GM23248 (cell line): ENCODE measurements around the gene ITGB7. TPM values are rescaled to one million over a fixed set of nuclear protein-coding genes. Genes with fewer than 3 reads are reported as not detected.

Experiments used
- DNase-seq: peaks from one replicate; pipeline ENCODE4 v3.0.0-alpha.2; 2015
- H2AFZ ChIP-seq: fragments of 200-600 bp; sonication (generic); 2 replicates; pipeline ENCODE4 v1.6.1; 2016; ENCODE audit warnings: antibody characterized with exemption
- H3F3A ChIP-seq: fragments of 200-600 bp; sonication (generic); 2 replicates; pipeline ENCODE4 v1.6.1; 2016; ENCODE audit warnings: mild to moderate bottlenecking, antibody characterized with exemption, mixed run types; ENCODE audit not compliant: insufficient read depth
- H3K27ac ChIP-seq: fragments of 200-600 bp; sonication (generic); 2 replicates; pipeline ENCODE4 v1.5.1; 2016; ENCODE audit warnings: mild to moderate bottlenecking
- H3K27me3 ChIP-seq: fragments of 200-600 bp; sonication (generic); replicated peaks from 2 replicates; pipeline ENCODE4 v1.6.1; 2016; ENCODE audit warnings: mild to moderate bottlenecking; ENCODE audit not compliant: insufficient read depth
- H3K36me3 ChIP-seq: fragments of 200-600 bp; sonication (generic); 2 replicates; pipeline ENCODE4 v1.6.1; 2016; ENCODE audit warnings: low read depth, mild to moderate bottlenecking
- H3K4me1 ChIP-seq: fragments of 200-600 bp; sonication (generic); 2 replicates; pipeline ENCODE4 v1.6.1; 2016; ENCODE audit warnings: mild to moderate bottlenecking; ENCODE audit not compliant: insufficient read depth
- H3K4me2 ChIP-seq: fragments of 200-600 bp; sonication (generic); one replicate; pipeline ENCODE4 v1.6.1; 2016; ENCODE audit warnings: mild to moderate bottlenecking; ENCODE audit not compliant: unreplicated experiment
- H3K4me3 ChIP-seq: fragments of 200-600 bp; sonication (generic); 2 replicates; pipeline ENCODE4 v1.5.1; 2016; ENCODE audit warnings: mild to moderate bottlenecking
- H3K79me2 ChIP-seq: fragments of 200-600 bp; sonication (generic); 2 replicates; pipeline ENCODE4 v1.6.1; 2016; ENCODE audit warnings: mild to moderate bottlenecking; ENCODE audit not compliant: insufficient read depth
- H3K9ac ChIP-seq: fragments of 200-600 bp; sonication (generic); 2 replicates; pipeline ENCODE4 v1.6.1; 2016; ENCODE audit warnings: mild to moderate bottlenecking
- H3K9me2 ChIP-seq: fragments of 200-600 bp; sonication (generic); 2 replicates; pipeline ENCODE4 v1.6.1; 2016; ENCODE audit warnings: mixed run types, mild to moderate bottlenecking, moderate library complexity; ENCODE audit not compliant: insufficient read depth
- H3K9me3 ChIP-seq: fragments of 200-600 bp; sonication (generic); one replicate; pipeline ENCODE4 v1.6.1; 2017; ENCODE audit warnings: low read depth
- H4K20me1 ChIP-seq: fragments of 200-600 bp; sonication (generic); 2 replicates; pipeline ENCODE4 v1.6.0; 2016; ENCODE audit not compliant: insufficient read depth
- EZH2 ChIP-seq: fragments of 200-600 bp; sonication (generic); IDR thresholded peaks from 2 replicates; pipeline ENCODE4 v1.6.1; 2018; ENCODE audit warnings: antibody characterized with exemption, mild to moderate bottlenecking; ENCODE audit not compliant: insufficient read depth, poor library complexity, severe bottlenecking
- EZH2phosphoT487 ChIP-seq: fragments of 200-600 bp; sonication (generic); IDR thresholded peaks from 2 replicates; pipeline ENCODE4 v1.6.1; 2018; ENCODE audit warnings: antibody characterized with exemption, moderate library complexity, mild to moderate bottlenecking, low read depth; ENCODE audit not compliant: insufficient read depth
- WGBS, 2 experiments: methylation state at CpG; one replicate each; pipeline ENCODE4 v1.1.6; 2015 to 2017; ENCODE audit warnings: low lambda C conversion rate in 2 of 2, low coverage in 1 of 2; ENCODE audit errors: missing lambda C conversion rate in 2 of 2; 5-methylcytosine and 5-hydroxymethylcytosine counted together
- in situ Hi-C: fragments of 300-500 bp; cut with MboI; formaldehyde crosslinking; loops from 2 replicates; pipeline ENCODE4 v1.15.0; 2020
- polyA plus RNA-seq: library from polyadenylated mRNA; unstranded; fragments of >200 nt; fragmentation: Nextera tagmentation; extraction: Ambion mirVana; gene quantifications from 2 replicates; pipeline ENCODE4 v1.2.1, GENCODE V29; 2016
- total RNA-seq: library from RNA; depleted of rRNA; stranded (reverse); fragments of >200 nt; shearing (Covaris generic); gene quantifications from 2 replicates; pipeline ENCODE4 v1.2.3, GENCODE V29; 2014; rRNA removed

The ITGB7 gene, protein sequence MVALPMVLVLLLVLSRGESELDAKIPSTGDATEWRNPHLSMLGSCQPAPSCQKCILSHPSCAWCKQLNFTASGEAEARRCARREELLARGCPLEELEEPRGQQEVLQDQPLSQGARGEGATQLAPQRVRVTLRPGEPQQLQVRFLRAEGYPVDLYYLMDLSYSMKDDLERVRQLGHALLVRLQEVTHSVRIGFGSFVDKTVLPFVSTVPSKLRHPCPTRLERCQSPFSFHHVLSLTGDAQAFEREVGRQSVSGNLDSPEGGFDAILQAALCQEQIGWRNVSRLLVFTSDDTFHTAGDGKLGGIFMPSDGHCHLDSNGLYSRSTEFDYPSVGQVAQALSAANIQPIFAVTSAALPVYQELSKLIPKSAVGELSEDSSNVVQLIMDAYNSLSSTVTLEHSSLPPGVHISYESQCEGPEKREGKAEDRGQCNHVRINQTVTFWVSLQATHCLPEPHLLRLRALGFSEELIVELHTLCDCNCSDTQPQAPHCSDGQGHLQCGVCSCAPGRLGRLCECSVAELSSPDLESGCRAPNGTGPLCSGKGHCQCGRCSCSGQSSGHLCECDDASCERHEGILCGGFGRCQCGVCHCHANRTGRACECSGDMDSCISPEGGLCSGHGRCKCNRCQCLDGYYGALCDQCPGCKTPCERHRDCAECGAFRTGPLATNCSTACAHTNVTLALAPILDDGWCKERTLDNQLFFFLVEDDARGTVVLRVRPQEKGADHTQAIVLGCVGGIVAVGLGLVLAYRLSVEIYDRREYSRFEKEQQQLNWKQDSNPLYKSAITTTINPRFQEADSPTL
- total RNA-seq = 1.4 and 2.4 TPM in 2 replicates
- 0.84 and 1.2 TPM in 2 replicates for polyA plus RNA-seq

DNA sequence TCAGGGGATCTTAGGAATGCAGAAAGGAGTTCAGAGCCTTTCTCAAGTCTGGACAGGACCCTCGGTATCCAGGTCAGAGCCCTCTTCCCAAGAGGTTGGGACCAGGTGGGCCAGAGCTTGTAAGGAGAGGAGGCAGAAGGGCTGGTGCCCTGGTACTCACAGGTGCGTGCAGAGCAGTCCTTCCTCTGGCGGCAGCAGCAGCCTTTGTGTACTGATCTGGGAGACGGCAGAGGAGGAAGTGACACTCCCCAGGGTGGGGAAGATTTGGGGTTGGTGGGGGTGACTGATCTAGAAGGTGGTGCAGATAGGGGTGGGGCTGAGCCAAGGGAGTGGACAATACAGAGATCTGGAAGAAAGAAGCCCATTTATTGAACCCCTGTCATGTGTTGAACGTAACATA lies at the start of gene ITGB7:
ITGB7 (minus strand) TSS at position 210 of the 400 bp plus-strand sequence. CDS start 6,808 bp downstream, outside the sequence.
- H3K79me2 ChIP-seq = no peaks in the 10 kb centered on the region
- no peaks in the 10 kb centered on the region for H3K9me2 ChIP-seq
- in situ Hi-C loops = no loop called here
- TF ChIP-seq EZH2 = no peak
- no peak for TF ChIP-seq EZH2phosphoT487
- H3K27me3 ChIP-seq = no peaks in the 10 kb centered on the region
- peaks cover 45% of the 10 kb centered on the region for H3F3A ChIP-seq
- peak within 1 kb of the TSS; percentile 61 for H3K9ac ChIP-seq
- 63 to 68% methylated on average over 5 of the region's 5 CpGs for WGBS, 2 experiments
- no peaks in the 10 kb centered on the region for H4K20me1 ChIP-seq
- peak within 1 kb of the TSS; percentile 73 for H3K4me2 ChIP-seq
- H3K9me3 ChIP-seq = no peaks in the 10 kb centered on the region
- H3K4me1 ChIP-seq = peaks cover 19% of the 10 kb centered on the region
- H3K4me3 ChIP-seq = no peak within 1 kb of the TSS
- no peak for DNase-seq
- H3K36me3 ChIP-seq = peaks cover 28% of the 10 kb centered on the region
- peak within 1 kb of the TSS; percentile 54 for H2AFZ ChIP-seq
- H3K27ac ChIP-seq = peak within 1 kb of the TSS; percentile 84

DNA sequence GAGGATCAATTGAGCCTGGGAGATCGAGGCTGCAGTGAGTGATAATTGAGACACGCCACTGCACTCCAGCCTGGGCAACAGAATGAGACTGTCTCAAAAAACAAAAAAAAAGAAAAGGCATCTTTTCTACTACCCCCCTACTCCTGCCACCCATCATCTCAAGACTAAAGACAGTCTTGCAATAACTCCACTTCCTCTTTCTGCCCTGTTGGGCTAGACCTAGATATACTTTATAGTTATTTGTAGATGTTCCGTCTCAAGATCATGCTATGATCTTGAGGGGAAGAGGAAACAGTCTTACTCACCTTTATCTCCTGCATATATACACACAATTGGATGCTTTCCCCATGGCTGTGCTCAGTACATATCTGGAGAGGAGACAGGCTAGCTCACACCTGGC lies 48.9 kb upstream of the ITGB7 start:
- H3K27me3 ChIP-seq = no peaks in the 10 kb centered on the region
- peaks cover 7% of the 10 kb centered on the region for H3F3A ChIP-seq
- H3K27ac ChIP-seq = no peak overlapping the region
- in situ Hi-C loops = no loop called here
- H3K4me2 ChIP-seq = no peak overlapping the region
- no peaks in the 10 kb centered on the region for H4K20me1 ChIP-seq
- no peak overlapping the region for H3K4me3 ChIP-seq
- H3K9me2 ChIP-seq = no peaks in the 10 kb centered on the region
- no peaks in the 10 kb centered on the region for H3K9me3 ChIP-seq
- 88 to 90% methylated on average over 3 of the region's 3 CpGs for WGBS, 2 experiments
- peaks cover 37% of the 10 kb centered on the region for H3K79me2 ChIP-seq
- TF ChIP-seq EZH2phosphoT487 = no peak
- no peak for TF ChIP-seq EZH2
- H3K9ac ChIP-seq = no peak overlapping the region
- H3K36me3 ChIP-seq = no peaks in the 10 kb centered on the region
- peaks cover 14% of the 10 kb centered on the region for H3K4me1 ChIP-seq
- H2AFZ ChIP-seq = no peak overlapping the region
- no peak for DNase-seq

DNA sequence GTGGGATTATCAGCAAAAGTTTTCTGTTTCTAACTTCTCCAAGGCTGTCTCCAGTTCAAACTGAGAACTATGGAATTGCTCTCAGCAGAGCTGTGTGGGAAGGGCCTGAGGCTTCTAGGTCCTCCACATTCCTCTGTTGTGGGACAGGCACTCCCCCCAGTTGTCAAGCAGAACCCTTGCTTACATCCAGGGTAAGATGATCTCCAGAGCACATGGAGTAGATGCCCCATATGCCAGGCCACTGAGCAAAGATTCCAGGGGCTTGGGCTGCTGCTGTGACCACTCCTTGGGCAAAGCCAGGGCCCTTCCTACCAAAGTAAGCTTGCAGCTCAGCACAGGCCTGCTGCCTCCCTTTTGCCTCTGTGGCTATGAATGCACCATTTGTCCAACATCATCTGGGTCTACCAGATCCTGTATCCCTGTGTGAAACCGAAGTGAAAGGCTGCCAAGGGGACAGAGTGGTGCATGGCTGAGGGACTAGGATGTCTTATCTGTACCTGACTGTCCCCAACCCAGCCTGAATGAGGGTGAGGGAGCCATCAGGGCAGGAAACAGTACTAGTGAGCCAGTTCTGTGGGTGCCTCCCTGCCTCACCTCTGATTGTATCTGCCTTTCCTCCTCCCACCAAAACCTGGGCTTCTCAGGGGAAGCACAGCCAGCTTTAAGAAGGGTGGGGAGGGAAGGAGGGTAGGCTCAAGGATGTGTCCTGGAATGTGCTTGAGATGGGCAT lies 47.9 kb upstream of the ITGB7 start:
- TF ChIP-seq EZH2 = no peak
- TF ChIP-seq EZH2phosphoT487 = no peak
- Histone ChIP-seq H3K79me2 (peaks cover 37% of the 10 kb centered on the region), H4K20me1 (no peaks in the 10 kb centered on the region), H3K9me3 (no peaks in the 10 kb centered on the region), H3K4me1 (peaks cover 19% of the 10 kb centered on the region), H3K9ac (no peak overlapping the region), H3K36me3 (no peaks in the 10 kb centered on the region), H3K9me2 (no peaks in the 10 kb centered on the region), H3K4me2 (no peak overlapping the region), H3K4me3 (no peak overlapping the region), H2AFZ (no peak overlapping the region), H3F3A (peaks cover 15% of the 10 kb centered on the region), H3K27me3 (no peaks in the 10 kb centered on the region), H3K27ac (no peak overlapping the region)
- in situ Hi-C loops = no loop called here
- 100% methylated on average over 1 of the region's 1 CpG for WGBS, 2 experiments
- DNase-seq = no peak

- H2AFZ ChIP-seq = no peak overlapping the region
- H3K4me3 ChIP-seq = peak overlapping the region; percentile 89
- H3K27me3 ChIP-seq = no peaks in the 10 kb centered on the region
- peaks cover 37% of the 10 kb centered on the region for H3K79me2 ChIP-seq
- TF ChIP-seq EZH2phosphoT487 (no peak), EZH2 (no peak)
- H3F3A ChIP-seq = peaks cover 15% of the 10 kb centered on the region
- in situ Hi-C loops = no loop called here
- H4K20me1 ChIP-seq = no peaks in the 10 kb centered on the region
- 85 to 88% methylated on average over 13 of the region's 13 CpGs for WGBS, 2 experiments
- no peaks in the 10 kb centered on the region for H3K9me2 ChIP-seq
- no peaks in the 10 kb centered on the region for H3K36me3 ChIP-seq
- DNase-seq = no peak
- H3K9ac ChIP-seq = peak overlapping the region; percentile 91; the same call in 1 of the 2 replicates
- H3K9me3 ChIP-seq = no peaks in the 10 kb centered on the region
- peaks cover 19% of the 10 kb centered on the region for H3K4me1 ChIP-seq
- H3K4me2 ChIP-seq = peak overlapping the region; percentile 89
- H3K27ac ChIP-seq = no peak overlapping the region
Observed at GRCh38 chr12:53253298-53253697, 46.2 kb upstream of the ITGB7 start.
